Endometrium (tissue), 2 donors: ENCODE measurements around the gene NPHS1.
"Not testable (repeated sequence)": the region's sequence is repeated elsewhere in the genome, so short reads cannot be mapped to it uniquely, and the experiment has no call there.

ENCODE experiments used
- FAIRE-seq: peaks from 2 replicates; lab custom pipeline; 2012; peaks lifted over from hg19 to GRCh38; lab: Jason Lieb, UNC
- donor health status: control.
- donor health status: control.

NPHS1 gene

DNA sequence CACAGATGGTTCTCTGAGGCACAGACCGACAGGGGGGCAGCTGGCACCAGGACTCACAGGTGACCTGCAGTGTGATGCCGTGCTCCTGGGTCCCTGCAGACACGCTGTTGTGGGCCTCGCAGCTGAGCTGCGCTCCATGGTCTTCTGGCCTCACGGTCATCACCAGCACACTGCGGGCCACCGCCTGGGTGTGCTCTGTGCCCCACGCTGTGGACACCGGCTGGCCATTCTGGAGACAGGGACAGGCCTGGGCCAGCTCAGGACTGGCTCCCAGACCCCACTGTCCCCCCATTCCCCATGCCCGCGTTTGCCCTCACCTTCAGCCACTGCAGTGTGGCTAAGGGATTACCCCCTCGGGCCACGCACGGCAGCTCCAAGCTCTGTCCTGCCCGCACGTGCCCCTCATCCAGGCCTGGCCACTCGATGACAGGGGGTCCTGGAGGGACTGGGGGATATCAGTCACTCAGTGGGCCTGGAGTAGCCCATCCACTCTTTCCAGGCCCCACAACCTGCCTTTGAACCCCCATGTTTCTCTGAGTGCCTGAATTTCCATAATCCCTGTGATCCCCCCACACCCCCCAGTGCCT, 3.3 kb downstream of the NPHS1 start:
- no peak for FAIRE-seq

DNA sequence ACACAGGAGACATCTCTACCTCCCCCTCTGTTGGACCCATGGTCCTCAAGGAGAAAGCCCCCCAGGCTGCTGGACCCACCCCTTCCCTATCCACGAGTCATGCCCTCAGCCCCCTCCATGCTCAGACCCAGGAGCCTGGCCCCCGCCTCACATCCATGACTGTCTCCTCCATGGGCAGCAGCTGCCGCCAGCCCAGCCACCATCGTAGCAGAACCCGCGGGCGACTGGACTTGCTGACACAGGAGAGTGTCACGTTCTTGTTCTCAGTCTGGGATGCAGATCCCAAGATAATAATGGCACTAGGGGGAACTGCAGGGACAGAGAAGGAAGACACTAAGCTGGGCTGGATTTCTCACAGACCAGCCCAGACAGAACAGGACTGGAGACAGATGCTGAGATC, 3.8 kb downstream of the NPHS1 start:
- no peak for FAIRE-seq

DNA sequence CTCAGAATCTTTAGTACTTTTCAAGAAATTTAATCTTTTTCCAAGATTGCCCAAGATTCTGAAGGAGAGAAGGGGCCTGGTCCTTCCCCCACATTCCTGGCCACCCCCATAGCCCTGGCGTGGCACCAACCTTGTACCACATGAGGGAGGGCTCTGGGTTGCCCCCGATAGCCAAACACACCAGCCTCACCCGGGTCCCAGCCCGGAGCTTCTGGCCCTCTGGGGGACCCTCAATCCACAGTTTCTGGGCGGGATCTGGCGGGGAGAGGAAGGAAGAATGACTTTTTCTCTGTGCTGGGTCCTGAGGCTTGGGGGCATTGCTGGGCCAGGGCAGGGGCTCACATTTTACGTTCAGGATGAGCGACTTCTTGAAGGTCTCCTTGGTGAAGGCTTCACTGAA, 4.4 kb downstream of the NPHS1 start:
- no peak for FAIRE-seq

DNA sequence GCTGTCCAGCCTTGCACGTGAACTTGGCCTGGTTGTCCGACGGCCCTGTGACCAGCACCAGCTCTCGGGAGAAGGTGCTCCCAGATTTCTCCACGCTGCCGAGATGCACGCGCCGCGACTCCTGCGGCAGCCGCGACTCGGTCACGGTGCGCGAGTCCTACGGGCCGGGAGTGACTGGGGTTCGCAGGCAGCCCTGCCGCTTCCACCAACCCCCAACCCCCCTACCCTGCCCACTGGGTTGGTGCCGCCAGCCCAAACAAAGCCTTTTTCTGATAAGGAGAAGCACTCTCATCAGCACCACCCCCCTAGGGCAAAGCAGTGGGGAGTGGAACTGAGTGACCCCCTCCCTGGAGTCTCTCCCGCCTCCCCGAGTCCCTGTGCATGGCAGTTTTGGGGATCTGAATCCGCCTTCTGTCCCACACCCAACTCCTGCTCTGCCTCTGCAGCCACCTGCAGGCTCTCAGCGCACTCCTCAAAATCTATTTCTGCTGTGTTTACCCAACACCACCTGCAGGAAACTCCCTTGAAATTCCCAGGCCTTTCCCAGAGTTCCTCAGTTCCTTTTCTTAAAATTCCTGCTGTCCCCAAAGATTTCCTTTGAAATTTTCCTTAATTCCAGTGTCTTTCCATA, 6.2 kb downstream of the NPHS1 start:
- no peak for FAIRE-seq

DNA sequence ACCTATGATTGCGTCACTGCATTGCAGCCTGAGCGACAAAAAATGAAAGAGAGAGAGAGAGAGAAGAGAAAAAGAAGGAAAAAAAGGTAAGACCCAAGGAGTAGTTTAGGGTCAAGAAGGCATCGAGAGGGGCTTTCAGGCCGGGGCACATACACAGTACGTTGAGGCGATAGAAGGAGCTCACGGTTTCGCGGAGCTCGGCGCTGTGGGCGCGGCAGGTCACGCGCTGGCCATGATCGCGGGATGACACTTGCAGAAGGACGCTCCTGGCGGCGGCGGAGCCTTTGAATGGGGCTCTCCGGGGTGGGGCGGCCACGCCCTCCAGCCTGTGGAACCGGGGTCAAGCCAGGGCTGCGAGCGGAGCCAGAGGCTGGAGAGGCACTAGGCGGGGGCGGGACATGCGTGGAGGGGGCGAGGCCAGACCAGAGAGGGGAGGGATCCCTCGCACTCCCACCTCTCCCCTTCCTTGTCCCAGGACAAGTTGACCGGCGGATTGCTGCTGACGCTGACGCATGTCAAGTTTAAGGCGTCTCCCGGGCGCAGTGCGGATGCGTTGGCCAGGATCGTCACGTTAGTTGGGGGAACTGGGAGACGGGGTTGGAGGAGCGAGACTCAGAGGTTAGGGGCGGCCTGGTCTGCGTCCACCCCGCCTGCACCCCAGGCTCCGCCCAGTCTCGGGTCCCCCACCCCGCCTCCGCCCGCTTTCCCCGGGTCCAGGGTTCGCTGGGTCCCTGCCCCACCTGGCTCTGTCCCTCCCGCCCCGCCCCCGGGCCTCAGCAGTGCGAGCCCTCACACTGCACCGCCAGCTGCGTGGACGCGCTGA, 6.9 kb downstream of the NPHS1 start:
- FAIRE-seq: no peak

DNA sequence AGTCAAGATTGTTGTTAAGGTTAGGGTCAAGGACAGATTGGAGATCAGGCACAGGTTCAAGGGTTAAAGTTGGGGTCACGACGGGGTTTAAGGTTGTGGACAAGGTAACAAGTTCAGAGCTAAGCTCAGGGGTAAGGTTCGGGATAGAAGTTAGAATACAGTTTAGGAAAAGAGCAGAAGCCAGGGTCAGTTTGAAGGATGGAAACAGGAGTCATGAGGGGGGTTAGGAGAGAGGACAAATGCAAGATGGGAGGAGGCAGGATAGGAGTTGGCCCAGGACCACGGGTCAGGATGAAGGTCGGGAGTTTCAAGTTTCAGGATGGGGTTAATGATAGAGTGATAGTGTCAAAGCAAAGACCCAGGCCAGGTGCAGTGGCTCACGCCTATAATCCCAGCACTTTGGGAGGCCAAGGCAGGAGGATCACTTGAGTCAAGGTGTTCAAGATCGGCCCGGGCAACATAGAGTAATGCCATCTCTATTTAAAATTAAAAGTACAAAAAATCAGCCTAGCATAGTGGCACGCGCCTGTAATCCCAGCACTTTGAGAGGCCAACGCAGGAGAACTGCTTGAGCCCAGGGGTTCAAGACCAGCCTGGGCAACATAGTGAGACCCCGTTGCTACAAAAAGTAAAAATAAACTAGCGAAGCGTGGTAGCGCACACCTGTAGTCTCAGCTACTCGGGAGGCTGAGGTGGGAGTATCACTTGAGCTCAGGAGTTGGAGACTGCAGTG, 7.7 kb downstream of the NPHS1 start:
- no peak for FAIRE-seq

DNA sequence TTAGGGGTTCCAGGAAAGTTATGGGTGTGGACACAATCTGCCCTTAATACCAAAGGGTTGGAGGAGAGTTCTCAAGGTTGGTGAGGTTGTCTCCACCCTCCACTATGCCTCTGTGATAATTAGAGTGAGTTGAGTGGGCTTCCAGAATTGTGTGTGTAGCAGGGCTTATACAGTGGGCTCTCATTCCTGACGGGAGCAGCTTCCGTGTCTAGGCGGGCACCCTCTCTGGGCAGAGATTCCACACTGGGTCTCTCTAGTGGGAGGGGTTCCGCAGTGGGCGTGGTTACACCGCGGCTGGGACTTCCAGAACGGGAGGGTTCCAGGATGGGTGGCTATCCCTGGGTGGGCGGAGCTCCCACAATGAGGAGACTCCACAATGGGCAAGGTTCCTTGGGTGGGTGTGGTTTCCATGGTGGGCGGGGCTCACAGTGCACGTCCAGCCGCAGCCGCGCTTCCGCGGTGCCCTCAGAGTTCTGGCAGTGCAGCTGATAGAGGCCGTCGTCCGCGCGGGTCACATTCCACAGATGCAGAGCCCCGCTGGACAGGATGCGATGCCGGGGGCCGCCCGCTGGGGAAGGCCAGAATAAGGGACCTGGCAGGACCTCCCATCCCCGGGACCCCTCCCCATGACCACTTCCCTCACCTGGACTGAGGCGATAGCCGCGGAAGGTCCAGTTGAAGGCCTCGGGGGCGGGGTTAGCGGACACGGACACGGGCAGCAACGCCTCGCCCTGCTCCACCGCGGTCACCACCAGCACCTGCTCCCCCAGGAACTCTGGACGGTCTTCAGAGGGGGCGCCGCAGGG, 8.4 kb downstream of the NPHS1 start:
- FAIRE-seq: no peak

DNA sequence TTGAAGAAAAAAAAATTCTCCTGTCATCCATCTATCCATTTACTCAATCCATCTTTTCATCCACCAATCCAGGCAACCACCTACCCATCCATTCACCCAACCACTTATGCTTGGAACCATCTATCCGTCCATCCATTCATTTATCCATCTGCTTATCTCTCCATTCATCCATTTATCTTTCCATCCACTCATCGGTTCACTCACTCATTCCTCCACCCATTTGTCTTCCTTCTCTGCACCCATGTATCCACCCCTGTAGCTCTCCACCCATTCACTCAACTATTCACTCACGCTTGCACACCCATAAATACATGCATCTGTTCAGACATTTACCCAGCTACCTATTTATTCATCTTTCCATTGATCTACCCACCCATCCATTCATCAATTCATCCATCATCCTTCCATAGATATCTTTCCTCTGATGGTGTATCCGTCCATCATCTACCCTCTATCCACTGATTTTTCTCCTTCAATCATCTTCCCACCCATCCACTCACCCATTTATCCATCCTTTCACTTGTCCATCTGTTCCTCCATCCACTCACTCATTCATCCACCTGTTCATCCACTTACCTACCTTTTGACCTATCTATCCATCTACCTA, 9.5 kb downstream of the NPHS1 start:
- FAIRE-seq: no peak

DNA sequence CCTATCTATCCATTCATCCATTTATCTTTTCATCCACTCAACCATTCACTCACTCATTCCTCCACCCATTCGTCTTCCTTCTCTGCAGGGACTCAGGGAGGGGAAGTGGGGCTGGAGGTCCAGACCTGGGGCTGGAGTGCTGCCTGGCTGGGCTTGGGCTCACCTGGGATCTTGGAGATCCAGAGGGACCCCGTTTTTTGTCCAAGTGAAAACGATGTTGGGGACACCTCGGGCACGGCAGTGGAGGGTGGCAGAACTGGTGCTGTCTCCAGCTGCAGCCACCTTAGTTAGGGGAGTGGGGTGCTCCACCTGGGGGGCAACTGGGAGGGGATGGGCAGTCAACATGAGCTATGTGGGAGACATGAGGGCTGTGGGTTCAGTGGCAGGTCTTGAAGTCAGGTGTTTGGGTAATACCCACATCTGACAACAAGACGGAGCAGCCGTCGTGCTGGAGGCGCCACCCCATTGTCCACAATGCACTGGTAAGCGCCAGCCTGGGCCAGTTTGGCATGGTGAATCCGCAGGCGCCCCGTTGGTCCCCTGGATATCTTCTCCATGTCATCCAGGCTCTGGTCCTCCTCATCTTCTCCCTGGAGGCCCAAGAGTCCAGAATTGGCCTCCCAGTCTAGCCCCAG, 10.2 kb downstream of the NPHS1 start:
- FAIRE-seq: no peak

DNA sequence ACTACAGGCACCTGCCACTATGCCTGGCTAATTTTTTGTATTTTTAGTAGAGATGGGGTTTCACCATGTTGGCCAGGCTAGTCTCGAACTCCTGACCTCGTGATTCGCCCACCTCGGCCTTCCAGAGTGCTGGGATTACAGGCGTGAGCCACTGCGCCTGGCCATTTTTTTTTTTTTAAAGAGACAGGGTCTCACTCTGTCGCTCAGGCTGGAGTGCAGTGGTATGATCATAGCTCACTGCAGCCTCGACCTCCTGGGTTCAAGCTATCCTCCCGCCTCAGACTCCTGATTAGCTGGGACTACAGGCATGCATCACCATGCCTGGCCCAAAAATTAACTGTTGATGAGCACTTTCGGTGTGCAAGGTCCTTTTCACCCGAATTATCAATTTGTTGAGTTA, 16.2 kb downstream of the NPHS1 start:
- FAIRE-seq: not testable (repeated sequence)

DNA sequence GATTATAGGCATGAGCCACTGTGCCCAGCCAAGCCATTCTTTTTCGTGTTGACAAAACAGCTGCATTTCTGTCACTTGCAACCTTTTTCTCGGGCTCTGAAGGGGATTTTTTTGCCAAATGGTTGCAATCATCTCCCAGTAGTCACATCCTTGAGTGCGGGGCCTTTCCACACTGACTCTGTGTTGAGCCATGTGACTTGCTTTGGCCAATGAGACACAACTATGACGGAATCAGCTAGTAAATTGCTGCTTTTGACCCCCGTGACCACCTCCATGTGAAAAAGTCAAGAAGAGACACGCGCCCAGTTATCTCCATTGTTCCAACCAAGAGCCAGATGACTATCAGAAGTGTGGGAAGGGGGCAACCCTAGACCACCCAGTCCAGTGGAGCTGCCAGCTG, 18.3 kb downstream of the NPHS1 start:
- FAIRE-seq: no peak

DNA sequence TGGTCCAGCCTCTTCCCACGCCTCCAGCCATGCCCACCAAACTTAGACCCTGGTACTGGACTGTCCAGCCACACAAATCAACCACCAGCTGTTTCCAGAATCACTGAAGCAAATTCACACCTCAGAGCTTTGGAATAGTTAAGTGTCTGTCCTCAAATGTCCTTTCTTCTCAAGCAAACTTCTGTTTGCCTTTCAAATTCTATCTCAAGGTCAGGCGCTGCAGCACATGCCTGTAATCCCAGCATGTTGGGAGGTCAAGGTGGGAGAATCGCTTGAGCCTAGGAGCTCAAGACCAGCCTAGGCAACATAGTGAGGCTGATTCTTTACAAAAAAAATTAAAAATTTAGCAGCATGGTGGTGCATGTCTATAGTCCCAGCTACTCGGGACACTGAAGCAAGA, 20.2 kb downstream of the NPHS1 start:
- no peak for FAIRE-seq

DNA sequence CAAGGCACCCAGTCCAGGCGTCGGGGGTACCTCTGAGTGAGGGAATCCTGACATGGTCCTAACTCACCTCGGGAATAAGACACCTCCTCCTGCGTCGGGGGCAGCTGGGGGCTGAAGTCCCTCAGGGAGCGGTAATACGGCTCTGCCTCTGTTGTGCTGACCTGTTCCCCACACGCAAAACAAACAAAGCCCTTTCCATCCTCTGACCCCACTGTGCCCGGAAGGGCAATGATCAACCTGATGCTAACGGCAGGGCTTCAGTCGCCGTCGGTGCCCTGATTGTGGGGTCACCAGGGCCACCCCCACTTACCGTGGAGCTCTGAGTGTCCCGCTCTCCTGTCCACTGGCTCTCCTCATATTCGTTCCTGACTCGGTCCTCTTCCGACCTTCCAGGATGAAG, 21.3 kb downstream of the NPHS1 start:
- no peak for FAIRE-seq

DNA sequence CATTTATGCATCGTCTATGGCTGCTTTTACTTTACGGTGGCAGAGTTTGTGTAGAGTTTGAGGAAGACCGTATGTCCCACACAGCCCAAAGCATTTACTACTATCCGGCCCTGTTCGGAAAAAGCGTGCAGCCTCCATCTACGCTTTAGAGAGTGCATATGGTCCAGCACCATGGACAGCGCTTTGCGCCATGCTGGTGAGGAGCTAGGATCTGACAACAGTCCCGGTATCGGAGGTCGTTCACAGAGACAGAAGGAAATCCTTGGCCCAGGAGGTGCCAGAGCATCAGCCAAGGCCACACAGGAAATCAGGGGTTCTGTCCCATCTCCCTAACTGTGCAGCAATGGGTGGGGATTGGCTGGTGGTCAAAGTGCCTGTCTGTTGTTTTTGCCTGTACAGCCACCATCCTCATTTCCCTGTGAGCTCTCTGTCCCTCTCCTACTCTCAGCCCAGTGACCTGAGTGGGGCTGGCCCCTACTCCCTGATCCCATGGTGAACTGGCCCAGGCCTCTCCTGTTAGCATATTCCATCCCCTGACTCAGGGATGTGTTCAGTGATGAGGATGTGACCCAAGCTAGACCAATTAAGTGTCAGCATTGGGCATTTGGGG, 23.5 kb downstream of the NPHS1 start:
- FAIRE-seq: no peak

DNA sequence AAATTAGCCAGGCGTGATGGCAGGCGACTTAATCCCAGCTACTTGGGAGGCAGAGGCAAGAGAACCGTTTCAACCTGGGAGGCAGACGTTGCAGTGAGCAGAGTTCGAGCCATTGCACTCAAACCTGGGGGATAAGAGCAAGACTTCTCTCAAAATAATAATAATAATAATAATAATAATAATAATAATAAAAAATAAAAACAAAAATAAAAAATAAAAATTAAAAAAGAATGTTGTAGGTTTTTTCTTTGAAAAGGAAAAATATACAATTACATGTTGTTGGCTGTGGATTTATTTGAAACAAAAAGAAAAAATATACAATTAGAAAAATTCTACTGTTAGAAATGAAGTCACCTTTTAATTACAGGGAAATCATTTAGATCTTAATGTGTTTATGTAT, 28.2 kb downstream of the NPHS1 start:
- no peak for FAIRE-seq

DNA sequence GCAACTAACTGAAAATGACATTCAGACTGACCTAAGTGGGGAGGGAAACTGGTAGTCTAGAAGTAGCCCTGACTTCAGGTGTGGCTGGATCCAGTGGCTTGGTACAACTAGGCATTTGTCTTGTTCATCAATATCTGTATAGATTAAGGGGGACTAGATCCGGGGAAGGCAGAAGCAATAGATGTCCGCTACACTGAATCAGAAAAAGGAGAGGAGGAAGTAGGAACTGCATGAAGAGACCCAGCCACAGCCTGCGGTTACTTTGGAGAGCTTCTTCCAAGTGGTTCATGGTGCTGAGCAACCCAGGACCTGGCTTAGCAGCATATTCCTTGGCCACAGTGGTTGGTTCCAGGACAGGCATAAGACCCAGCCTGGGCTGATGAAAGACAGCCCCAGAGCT, 29.7 kb downstream of the NPHS1 start:
- FAIRE-seq: no peak

DNA sequence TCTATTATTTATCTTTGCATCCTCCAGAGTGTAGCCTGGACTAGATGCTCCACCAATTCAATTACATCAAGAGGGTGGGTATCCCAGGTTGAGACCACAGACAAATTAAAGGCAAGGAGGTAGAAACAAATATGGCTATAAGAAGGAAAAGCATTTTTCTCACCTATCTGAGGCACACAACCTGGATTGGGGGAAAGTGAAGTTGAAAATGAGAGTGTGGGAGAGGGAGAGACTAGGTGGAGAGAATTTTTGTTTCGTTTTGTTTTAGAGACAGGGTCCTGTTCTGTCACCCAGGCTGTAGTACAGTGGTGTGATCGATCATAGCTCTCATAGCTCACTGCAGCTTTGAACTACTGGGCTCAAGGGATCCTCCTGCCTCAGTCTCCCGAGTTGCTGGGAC, 33.9 kb downstream of the NPHS1 start:
- no peak for FAIRE-seq

DNA sequence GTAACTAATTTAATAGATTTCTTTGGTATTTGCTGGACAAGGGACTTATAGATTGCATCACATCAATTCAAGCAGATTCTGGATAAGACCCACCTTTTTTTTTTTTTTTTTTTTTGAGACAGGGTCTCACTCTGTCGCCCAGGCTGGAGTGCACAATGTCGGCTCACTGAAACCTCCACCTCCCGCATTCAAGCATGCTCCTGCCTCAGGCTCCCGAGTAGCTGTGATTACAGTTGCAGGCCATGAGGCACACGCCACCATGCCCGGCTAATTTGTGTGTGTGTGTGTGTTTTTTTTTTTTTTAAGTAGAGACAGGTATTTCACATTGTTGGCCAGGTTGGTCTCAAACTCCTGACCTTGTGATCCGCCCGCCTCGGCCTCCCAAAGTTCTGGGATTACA, 35.5 kb downstream of the NPHS1 start:
- FAIRE-seq: no peak

DNA sequence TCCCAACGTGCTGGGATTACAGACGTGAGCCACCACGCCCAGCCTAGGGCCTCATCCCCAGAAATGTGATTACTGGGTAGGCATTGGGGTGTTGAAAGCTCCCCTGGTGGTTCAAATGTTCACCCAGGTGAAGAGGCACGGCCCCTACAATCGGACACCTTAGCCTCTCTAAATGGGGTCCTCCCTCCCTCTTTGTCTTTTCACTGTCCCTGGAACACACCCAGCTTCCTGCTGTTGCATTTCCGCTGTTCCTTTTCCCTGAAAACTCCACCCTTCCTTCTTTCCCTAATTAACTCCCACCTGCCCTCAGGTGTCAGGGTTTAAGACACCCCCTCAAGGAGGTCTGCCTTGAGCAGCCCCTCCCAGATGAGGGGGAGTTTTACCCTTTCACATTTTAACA, 36.0 kb downstream of the NPHS1 start:
- FAIRE-seq: no peak

DNA sequence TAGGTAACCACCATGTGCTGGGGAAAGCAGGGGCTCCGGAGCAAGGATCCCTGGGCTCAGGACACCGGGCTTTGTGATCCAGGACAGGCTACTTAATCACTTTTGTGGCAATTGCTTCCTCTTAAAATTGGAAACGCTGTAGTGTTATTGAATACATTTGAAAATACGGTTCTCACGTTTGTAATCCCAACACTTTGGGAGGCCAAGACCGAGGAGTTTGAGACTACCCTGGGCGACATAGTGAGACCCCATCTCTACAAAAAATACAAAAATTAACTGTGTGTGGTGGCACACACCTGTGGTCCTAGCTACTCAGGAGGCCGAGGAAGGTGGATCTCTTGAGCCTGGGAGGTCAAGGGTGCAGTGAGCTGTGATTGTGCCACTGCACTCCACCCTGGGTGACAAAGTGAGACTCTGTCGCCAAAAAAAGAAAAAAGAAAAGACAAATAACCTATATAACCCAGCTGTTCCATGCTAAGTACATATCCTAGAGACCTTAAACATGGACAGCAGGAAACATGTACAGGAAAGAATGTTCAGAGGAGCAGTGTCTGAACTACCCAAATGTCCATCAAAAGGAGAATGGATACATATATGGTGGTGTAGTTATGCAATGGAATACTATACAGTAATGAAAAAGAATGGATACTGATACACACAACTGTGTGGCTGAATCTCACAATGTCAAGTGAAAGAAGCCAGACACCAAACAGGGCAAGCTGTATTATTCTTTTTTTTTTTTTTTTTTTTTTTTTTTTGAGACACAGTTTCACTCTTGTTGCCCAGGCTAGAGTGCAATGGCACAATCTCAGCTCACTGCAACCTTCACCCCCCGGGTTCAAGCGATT, 39.0 kb downstream of the NPHS1 start:
- FAIRE-seq: no peak
